Subcutaneous adipose tissue (tissue), 4 donors: Measurements from ENCODE around the gene MAT2A. TPM values are rescaled to one million over a fixed set of nuclear protein-coding genes. Genes with fewer than 3 reads are reported as not detected.

Experiments
- CTCF ChIP-seq: fragments of 450-650 bp; IDR thresholded peaks from one replicate; pipeline ENCODE4 v1.5.1; 2016; ENCODE audit warnings: low read depth, mild to moderate bottlenecking, control low read depth, antibody characterized with exemption, moderate library complexity
- total RNA-seq, 4 donors: library from RNA; depleted of rRNA; stranded (reverse); fragments of >200 nt; gene quantifications; one replicate each; pipeline ENCODE4 v1.1.0, GENCODE V29; 2016

Gene MAT2A
- total RNA-seq, 4 donors from 2014 or later = 181 to 259 (median 219) TPM

GRCh38 chr2:85514323-85514722 lies 24.6 kb upstream of the MAT2A start:
- no peak for TF ChIP-seq CTCF

GRCh38 chr2:85516653-85517389 lies 22.1 kb upstream of the MAT2A start:
- TF ChIP-seq CTCF = no peak

- TF ChIP-seq CTCF = no peak
Observed at GRCh38 chr2:85522090-85522647, 16.8 kb upstream of the MAT2A start.

- no peak for TF ChIP-seq CTCF
Observed at GRCh38 chr2:85523062-85523902, 15.7 kb upstream of the MAT2A start.

GRCh38 chr2:85523903-85524335 lies 15.0 kb upstream of the MAT2A start:
- TF ChIP-seq CTCF = no peak

- TF ChIP-seq CTCF = no peak
Observed at GRCh38 chr2:85524336-85524908, 14.5 kb upstream of the MAT2A start.

GRCh38 chr2:85525029-85525428 lies 13.9 kb upstream of the MAT2A start:
- TF ChIP-seq CTCF = no peak
